Left lung (tissue), 10 donors: ENCODE data around the gene MSH3. TPM values are rescaled to one million over a fixed set of nuclear protein-coding genes. Genes with fewer than 3 reads are reported as not detected.

Experiments
- ATAC-seq: fragments of 200-7000 bp; cut with Tn5 transposase; one replicate; pipeline ENCODE4 v1.9.1; 2020; ENCODE audit warnings: moderate library complexity
- DNase-seq, 4 donors: peaks; one replicate each; pipeline ENCODE4 v3.0.0-alpha.2; 2013 to 2020
- H3K27ac ChIP-seq, 2 donors: fragments of 200-600 bp; sonication (generic) in 1 of 2; one replicate each; pipeline versions ENCODE4 v1.5.0 to v1.8.0; 2020 to 2021
- H3K27me3 ChIP-seq, 2 donors: fragments of 200-600 bp; sonication (generic) in 1 of 2; one replicate each; pipeline versions ENCODE4 v1.5.0 to v1.8.0; 2020 to 2021
- H3K36me3 ChIP-seq, 2 donors: fragments of 200-600 bp; sonication (generic) in 1 of 2; one replicate each; pipeline versions ENCODE4 v1.5.0 to v1.8.0; 2020 to 2021
- H3K4me1 ChIP-seq, 2 donors: fragments of 200-600 bp; one replicate each; pipeline ENCODE4 v1.8.0; 2021
- H3K4me3 ChIP-seq, 2 donors: fragments of 200-600 bp; sonication (generic) in 1 of 2; one replicate each; pipeline versions ENCODE4 v1.5.0 to v1.8.0; 2020 to 2021; ENCODE audit warnings: mild to moderate bottlenecking in 1 of 2
- H3K9me3 ChIP-seq, 2 donors: fragments of 200-600 bp; sonication (generic) in 1 of 2; one replicate each; pipeline versions ENCODE4 v1.5.0 to v1.8.0; 2020 to 2021
- intact Hi-C, 2 donors: fragments of 100-400 bp; cut with DNase I; formaldehyde crosslinking; loops; one replicate each; pipeline versions ENCODE4 v1.11.2 to v1.14.2; 2022
- polyA plus RNA-seq, 6 donors: library from polyadenylated mRNA; unstranded; fragments of 120-200 nt; gene quantifications; one replicate each; pipeline ENCODE4 v1.2.1, GENCODE V29; 2013; ENCODE audit not compliant: insufficient read length in 6 of 6
- total RNA-seq, 2 donors: library from RNA; stranded (reverse); fragmentation: NEBNext Ultra II Directional; extraction: Animal tissue kit (Norgen Biotek cat#: 25700); gene quantifications; one replicate each; pipeline ENCODE4 v1.2.1, GENCODE V29; 2021
- TF ChIP-seq, protein P1 (sequence below), 2 donors: fragments of 200-600 bp; sonication (generic) in 1 of 2; IDR thresholded peaks; one replicate each; pipeline versions ENCODE4 v1.5.0 to v1.8.0; 2021; ENCODE audit warnings: antibody characterized with exemption in 2 of 2
- donor health status: DM: no; HTN: yes; CAD: no.
- donor health status: DM: no; HTN: no; CAD: no.

The MSH3 gene
- total and polyA plus RNA-seq, 8 donors = 12.7 to 20.1 (median 16.2) TPM

DNA sequence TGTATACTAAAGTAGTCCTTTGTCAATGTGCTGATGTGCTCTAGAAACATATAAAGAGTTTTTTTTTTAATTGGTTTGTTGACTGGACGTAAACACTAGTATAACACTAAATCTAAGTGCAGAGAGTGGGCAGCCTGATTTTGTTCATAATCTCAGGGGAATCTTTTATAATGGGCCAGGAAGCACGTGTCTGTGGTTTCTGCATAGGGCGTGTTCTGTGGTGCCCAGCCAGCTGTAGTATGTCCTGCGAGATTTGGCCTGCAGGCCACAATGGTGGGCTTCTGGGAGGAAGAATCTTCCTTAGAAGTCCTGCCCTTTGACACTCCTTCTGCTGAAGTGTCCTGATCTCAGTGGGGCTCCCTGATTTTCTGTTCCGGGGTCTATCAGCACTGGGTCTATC, 49.3 kb downstream of the MSH3 start:
- Histone ChIP-seq H3K27me3 (no peaks in the 10 kb centered on the region), H3K9me3 (no peaks in the 10 kb centered on the region), H3K27ac (no peak overlapping the region), H3K4me1 (no peaks in the 10 kb centered on the region), H3K4me3 (no peak overlapping the region), H3K36me3 (peaks cover 0 to 32% of the 10 kb centered on the region in 2 donors)
- DNase-seq = no peak
- TF ChIP-seq, protein P1, sequence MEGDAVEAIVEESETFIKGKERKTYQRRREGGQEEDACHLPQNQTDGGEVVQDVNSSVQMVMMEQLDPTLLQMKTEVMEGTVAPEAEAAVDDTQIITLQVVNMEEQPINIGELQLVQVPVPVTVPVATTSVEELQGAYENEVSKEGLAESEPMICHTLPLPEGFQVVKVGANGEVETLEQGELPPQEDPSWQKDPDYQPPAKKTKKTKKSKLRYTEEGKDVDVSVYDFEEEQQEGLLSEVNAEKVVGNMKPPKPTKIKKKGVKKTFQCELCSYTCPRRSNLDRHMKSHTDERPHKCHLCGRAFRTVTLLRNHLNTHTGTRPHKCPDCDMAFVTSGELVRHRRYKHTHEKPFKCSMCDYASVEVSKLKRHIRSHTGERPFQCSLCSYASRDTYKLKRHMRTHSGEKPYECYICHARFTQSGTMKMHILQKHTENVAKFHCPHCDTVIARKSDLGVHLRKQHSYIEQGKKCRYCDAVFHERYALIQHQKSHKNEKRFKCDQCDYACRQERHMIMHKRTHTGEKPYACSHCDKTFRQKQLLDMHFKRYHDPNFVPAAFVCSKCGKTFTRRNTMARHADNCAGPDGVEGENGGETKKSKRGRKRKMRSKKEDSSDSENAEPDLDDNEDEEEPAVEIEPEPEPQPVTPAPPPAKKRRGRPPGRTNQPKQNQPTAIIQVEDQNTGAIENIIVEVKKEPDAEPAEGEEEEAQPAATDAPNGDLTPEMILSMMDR (IDR thresholded peaks at IDR 0.05) = no peak
- intact Hi-C loops = no loop called here
- no peak for ATAC-seq

DNA sequence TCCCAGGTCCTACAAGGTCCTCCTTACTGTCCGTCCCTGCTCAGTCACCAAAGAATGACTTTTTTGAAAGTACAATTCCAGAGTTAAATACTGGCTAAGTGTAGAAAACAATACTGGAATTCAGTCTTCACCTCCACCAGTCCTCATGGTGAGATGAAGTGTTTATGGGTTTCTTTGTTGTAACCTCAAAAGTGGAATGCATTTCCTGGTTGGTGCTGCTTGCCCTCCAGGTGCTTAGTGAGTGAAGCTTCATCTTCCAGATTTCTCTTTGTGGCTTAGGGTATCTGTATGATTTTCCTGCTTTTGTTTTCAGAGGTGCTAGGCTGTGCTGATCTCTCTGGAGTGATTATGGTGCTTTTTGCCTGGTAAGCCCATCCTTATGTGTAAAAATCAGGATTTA, 49.8 kb downstream of the MSH3 start:
- Histone ChIP-seq H3K36me3 (peaks cover 0 to 35% of the 10 kb centered on the region in 2 donors), H3K4me1 (no peaks in the 10 kb centered on the region), H3K27ac (no peak overlapping the region), H3K9me3 (no peaks in the 10 kb centered on the region), H3K27me3 (no peaks in the 10 kb centered on the region), H3K4me3 (no peak overlapping the region)
- TF ChIP-seq, protein P1 (IDR thresholded peaks at IDR 0.05) = no peak
- intact Hi-C loops = no loop called here
- DNase-seq = no peak
- ATAC-seq = no peak

DNA sequence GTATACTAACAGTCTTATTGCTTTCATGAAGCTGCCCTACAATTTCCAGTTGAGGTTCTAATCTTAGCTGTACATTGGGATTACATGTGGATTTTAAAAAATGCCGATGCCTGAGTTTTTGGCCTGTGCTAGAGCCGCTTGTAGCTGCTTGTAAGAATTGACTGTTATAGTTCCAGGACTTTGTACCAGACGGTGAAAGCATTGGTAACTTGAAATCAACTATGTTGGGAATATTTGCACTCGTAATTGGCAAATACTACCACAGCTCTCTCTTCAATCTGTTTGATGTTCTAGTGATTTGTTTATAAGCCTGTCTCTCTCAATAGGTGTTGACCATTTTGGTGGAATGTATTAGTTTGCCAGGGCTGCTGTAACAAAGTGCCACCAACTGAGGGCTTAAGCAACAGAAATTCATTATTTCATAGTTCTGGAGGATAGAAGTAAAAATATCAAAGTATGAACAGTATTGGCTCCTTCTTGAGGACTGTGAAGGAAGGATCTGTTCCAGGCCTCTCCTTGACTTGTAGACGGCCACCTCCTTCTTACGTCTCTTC, 50.8 kb downstream of the MSH3 start:
- Histone ChIP-seq H3K4me3 (no peak overlapping the region), H3K4me1 (no peaks in the 10 kb centered on the region), H3K27me3 (no peaks in the 10 kb centered on the region), H3K9me3 (no peaks in the 10 kb centered on the region), H3K27ac (no peak overlapping the region), H3K36me3 (peaks cover 0 to 35% of the 10 kb centered on the region in 2 donors)
- TF ChIP-seq, protein P1 (IDR thresholded peaks at IDR 0.05) = no peak
- intact Hi-C loops = no loop called here
- no peak for ATAC-seq
- DNase-seq = no peak

DNA sequence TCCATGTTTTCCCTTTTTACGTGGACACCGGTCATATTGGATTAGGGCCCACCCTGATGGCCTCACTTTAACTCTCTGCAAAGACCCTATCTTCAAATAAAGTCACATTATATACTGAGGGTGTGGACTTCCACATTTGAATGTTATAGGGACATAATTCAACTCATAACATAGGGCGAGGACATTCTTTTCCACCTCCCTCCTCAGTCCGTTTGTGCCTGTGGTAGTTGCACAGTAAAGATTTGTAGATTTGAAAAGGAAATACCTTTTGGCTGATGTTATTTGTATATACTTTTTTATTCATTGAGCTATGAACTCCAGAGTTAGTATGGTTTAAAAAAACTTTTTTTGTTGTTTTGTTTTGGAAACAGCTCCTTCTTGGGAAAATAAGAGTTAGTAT, 51.3 kb downstream of the MSH3 start:
- Histone ChIP-seq H3K4me3 (no peak overlapping the region), H3K36me3 (peaks cover 0 to 35% of the 10 kb centered on the region in 2 donors), H3K27me3 (no peaks in the 10 kb centered on the region), H3K4me1 (no peaks in the 10 kb centered on the region), H3K9me3 (no peaks in the 10 kb centered on the region), H3K27ac (no peak overlapping the region)
- DNase-seq = no peak
- TF ChIP-seq, protein P1 (IDR thresholded peaks at IDR 0.05) = no peak
- intact Hi-C loops = no loop called here
- ATAC-seq = no peak

DNA sequence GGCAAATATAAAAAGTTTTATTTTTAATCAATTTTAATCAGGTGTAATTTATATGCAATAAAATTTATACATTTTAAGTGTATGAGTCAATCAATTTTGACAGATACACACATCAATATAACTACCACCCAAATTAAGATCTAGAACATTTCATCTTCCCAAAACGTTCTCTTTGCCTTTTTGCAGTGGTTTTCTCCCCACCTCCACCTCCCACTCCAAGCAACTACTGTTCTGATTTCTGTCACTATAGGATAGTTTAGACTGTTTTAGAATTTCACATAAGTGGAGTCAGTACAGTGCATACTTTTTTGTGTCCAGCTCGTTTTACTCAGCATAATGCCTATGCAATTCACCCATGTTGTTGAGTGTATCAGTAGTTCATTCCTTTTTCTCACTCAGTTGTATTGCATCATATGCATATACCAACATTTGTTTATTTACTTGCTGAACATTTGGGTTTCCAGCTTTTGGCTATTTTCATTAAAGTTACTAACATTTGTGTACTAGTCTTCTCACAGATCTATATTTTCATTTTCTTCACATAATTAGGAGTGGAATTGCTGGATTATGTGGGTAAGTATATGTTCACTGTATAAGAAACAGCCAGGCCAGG, 52.5 kb downstream of the MSH3 start:
- intact Hi-C loops = no loop called here

More for the DNA sequence above, 52.5 kb downstream of the MSH3 start:
- Histone ChIP-seq H3K36me3 (peaks cover 0 to 37% of the 10 kb centered on the region in 2 donors), H3K27ac (no peak overlapping the region), H3K9me3 (no peaks in the 10 kb centered on the region), H3K27me3 (no peaks in the 10 kb centered on the region), H3K4me1 (no peaks in the 10 kb centered on the region), H3K4me3 (no peak overlapping the region)
- TF ChIP-seq, protein P1 (IDR thresholded peaks at IDR 0.05) = no peak
- DNase-seq (no peak), ATAC-seq (no peak)
